Measurements from ENCODE around the gene DGCR2.
A peak's percentile ranks its signal among the peaks of the same experiment; 100 is the strongest.

Gene DGCR2

DNA sequence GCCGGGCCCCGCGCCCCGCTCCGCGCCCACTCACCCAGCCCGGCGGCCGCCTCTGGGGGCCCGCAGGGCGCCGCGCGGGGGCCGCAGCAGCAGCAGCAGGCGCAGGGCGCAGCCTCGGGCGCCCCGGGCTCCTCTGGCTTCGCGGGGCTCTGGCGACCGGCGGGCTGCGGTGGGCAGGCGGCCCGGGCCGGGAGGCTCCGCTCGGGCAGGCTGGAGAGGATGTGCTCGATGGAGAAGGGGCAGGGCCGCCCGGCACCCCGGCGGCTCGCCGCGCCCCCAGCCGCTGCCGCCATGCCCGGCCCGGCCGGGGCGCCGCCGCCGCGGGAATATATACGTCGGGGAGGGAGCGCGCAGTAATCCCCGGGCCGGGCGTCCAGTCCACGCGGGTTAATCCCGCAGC lies 27.8 kb upstream of the DGCR2 start, which contains the start of gene GSC2:
Gene GSC2, minus strand, starts transcription at position 302 of the 400 bp plus-strand sequence. Its CDS starts 9 bp downstream, at position 293.
- no peak within 1 kb of the TSS for H3K4me3 ChIP-seq (replicated peaks; ENCODE audit: low read depth, low read length)
- TF ChIP-seq, protein P1, sequence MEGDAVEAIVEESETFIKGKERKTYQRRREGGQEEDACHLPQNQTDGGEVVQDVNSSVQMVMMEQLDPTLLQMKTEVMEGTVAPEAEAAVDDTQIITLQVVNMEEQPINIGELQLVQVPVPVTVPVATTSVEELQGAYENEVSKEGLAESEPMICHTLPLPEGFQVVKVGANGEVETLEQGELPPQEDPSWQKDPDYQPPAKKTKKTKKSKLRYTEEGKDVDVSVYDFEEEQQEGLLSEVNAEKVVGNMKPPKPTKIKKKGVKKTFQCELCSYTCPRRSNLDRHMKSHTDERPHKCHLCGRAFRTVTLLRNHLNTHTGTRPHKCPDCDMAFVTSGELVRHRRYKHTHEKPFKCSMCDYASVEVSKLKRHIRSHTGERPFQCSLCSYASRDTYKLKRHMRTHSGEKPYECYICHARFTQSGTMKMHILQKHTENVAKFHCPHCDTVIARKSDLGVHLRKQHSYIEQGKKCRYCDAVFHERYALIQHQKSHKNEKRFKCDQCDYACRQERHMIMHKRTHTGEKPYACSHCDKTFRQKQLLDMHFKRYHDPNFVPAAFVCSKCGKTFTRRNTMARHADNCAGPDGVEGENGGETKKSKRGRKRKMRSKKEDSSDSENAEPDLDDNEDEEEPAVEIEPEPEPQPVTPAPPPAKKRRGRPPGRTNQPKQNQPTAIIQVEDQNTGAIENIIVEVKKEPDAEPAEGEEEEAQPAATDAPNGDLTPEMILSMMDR (IDR thresholded peaks at IDR 0.05; ENCODE audit: low read length, missing control alignments), result no peak
- no peak for DNase-seq (ENCODE audit: low read depth)

DNA sequence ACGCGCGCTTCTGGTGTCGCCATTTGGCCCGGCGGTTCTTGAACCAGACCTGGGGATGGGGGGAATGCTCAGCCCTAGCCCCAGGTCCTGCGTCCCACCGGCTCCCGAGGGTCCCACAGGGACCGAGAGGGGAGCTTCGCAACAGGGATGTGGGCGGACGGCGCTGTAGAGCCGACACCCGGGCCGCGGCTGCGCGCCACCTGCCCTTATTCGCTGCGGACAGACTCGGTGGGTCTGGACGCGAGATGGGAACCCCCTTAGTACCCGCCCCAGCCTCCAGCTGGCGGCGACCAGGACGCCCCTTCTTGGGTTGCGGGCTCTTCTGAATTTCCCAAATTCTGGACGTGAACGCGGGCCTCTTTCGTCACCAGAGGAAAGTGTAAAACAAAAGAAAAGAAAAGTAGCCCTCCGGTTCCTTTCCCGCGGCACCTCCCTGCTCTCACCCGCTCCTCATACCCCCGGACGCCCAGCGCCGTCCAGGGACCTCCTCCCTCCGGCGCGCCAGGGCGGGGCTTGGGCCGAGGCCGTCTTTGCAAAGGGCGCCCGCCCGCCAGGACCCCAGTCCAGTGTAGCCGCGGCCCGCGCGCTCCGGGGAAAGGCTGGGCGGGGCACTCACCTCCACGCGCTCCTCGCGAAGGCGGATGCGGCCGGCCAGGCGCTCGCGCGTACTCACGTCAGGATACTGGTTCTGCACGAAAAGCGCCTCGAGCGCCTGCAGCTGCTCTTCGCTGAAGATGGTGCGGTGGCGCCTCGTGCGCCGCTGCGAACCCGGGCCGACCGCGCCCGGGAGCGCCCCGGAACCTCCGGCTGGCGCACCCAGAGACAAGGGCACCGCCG lies 27.1 kb upstream of the DGCR2 start:
- TF ChIP-seq, protein P1 (IDR thresholded peaks at IDR 0.05; ENCODE audit: low read length, missing control alignments), result no peak
- DNase-seq (ENCODE audit: low read depth), result no peak
- H3K4me3 ChIP-seq (replicated peaks; ENCODE audit: low read depth, low read length), result no peak overlapping the region

DNA sequence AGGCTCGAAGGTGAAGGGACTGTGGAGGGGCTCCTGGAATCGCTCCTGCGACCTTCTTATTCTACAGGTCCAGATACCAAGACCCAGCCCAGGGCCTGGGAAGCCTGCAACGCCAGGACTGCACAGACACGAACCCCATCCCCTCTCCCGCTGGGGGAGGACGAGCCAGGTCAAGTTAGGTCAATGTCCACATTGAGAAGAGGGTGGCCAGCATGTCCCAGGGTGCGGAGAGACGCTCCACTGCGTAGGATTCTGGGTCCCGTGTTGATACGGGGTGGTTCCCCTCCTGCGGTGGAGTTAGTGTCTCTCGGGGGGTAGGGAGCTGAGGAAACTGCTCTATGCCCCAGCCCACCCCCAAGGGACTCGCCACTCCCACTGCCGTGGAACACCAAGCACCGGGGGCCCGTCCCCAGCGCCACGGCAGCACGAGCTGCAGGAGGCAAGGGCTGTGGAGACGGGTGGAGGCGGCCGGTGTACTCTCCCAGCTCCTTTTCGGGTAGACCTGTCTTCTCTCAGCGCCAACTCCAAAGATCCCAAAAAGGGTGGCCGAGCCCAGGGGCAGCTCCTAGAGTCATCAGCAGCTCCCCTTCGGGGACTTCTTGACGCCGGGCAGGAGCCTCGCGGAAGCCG lies 26.3 kb upstream of the DGCR2 start:
- no peak overlapping the region for H3K4me3 ChIP-seq (replicated peaks; ENCODE audit: low read depth, low read length)
- TF ChIP-seq, protein P1 (IDR thresholded peaks at IDR 0.05; ENCODE audit: low read length, missing control alignments), result no peak
- no peak for DNase-seq (ENCODE audit: low read depth)

GRCh38 chr22:19147195-19147780 lies 25.1 kb upstream of the DGCR2 start:
- no peak overlapping the region for H3K4me3 ChIP-seq (replicated peaks; ENCODE audit: low read depth, low read length)
- DNase-seq (ENCODE audit: low read depth), result no peak
- TF ChIP-seq, protein P1 (IDR thresholded peaks at IDR 0.05; ENCODE audit: low read length, missing control alignments), result no peak

- no peak overlapping the region for H3K4me3 ChIP-seq (replicated peaks; ENCODE audit: low read depth, low read length)
- no peak for DNase-seq (ENCODE audit: low read depth)
- TF ChIP-seq, protein P1 (IDR thresholded peaks at IDR 0.05; ENCODE audit: low read length, missing control alignments), result no peak
Measured at GRCh38 chr22:19146215-19146968, 24.2 kb upstream of the DGCR2 start.

GRCh38 chr22:19143967-19144400 lies 21.8 kb upstream of the DGCR2 start:
- TF ChIP-seq, protein P1 (IDR thresholded peaks at IDR 0.05; ENCODE audit: low read length, missing control alignments), result no peak
- peak overlapping the region; percentile 99 for H3K4me3 ChIP-seq (replicated peaks; ENCODE audit: low read depth, low read length)
- no peak for DNase-seq (ENCODE audit: low read depth)
